HepG2 (cell line): ENCODE data around the gene NPC1. TPM values are rescaled to one million over a fixed set of nuclear protein-coding genes. Genes with fewer than 3 reads are reported as not detected.

Experiments
- ARID2 ChIP-seq: sonication (generic); formaldehyde crosslinking; IDR thresholded peaks from 2 replicates; pipeline ENCODE4 v1.8.1; 2022; ENCODE audit warnings: mild to moderate bottlenecking, missing genetic modification reagents, borderline replicate concordance
- ARNTL ChIP-seq: sonication (generic); formaldehyde crosslinking; IDR thresholded peaks from 2 replicates; pipeline ENCODE4 v1.4.0; 2020; ENCODE audit warnings: mild to moderate bottlenecking, missing genetic modification reagents
- HNRNPL ChIP-seq: fragments of 200-400 bp; formaldehyde crosslinking; IDR thresholded peaks from 2 replicates; pipeline ENCODE4 v1.6.1; 2017; ENCODE audit warnings: mild to moderate bottlenecking, low read depth, low read length
- HOXD1 ChIP-seq: sonication (generic); formaldehyde crosslinking; IDR thresholded peaks from 2 replicates; pipeline ENCODE4 v1.5.0; 2020; ENCODE audit warnings: missing genetic modification reagents
- NCOA5 ChIP-seq: sonication (generic); formaldehyde crosslinking; IDR thresholded peaks from 2 replicates; pipeline ENCODE4 v1.4.0; 2020; ENCODE audit warnings: missing genetic modification reagents
- NFE2 ChIP-seq: sonication (generic); formaldehyde crosslinking; IDR thresholded peaks from 2 replicates; pipeline ENCODE4 v1.4.0; 2020; ENCODE audit warnings: missing genetic modification reagents
- PHF21A ChIP-seq: sonication (generic); formaldehyde crosslinking; IDR thresholded peaks from 2 replicates; pipeline ENCODE4 v1.5.0; 2020; ENCODE audit warnings: mild to moderate bottlenecking, missing genetic modification reagents
- RBM22 ChIP-seq: fragments of 200-400 bp; formaldehyde crosslinking; optimal IDR thresholded peaks from 2 replicates; pipeline ENCODE3; 2017; ENCODE audit warnings: mild to moderate bottlenecking, low read length, moderate library complexity
- SIN3A ChIP-seq: IDR thresholded peaks from 2 replicates; pipeline ENCODE4 v1.6.1; 2011; ENCODE audit warnings: low read depth, mild to moderate bottlenecking, control low read depth, low read length, borderline replicate concordance
- SUZ12 ChIP-seq: fragments of 150-350 bp; IDR thresholded peaks from 2 replicates; pipeline ENCODE4 v1.6.1; 2014; ENCODE audit warnings: low read depth, low read length
- TCF7 ChIP-seq: sonication (generic); IDR thresholded peaks from 2 replicates; pipeline ENCODE4 v1.6.1; 2016; ENCODE audit warnings: antibody characterized with exemption, low read depth
- TEF ChIP-seq: sonication (generic); formaldehyde crosslinking; IDR thresholded peaks from 2 replicates; pipeline ENCODE4 v1.5.0; 2020; ENCODE audit warnings: missing genetic modification reagents
- THAP9 ChIP-seq: sonication (generic); formaldehyde crosslinking; IDR thresholded peaks from 2 replicates; pipeline ENCODE4; 2020; ENCODE audit warnings: missing genetic modification reagents, mild to moderate bottlenecking, borderline replicate concordance
- THRA ChIP-seq: sonication (generic); formaldehyde crosslinking; IDR thresholded peaks from 2 replicates; pipeline ENCODE4 v1.4.0; 2020; ENCODE audit warnings: missing genetic modification reagents, borderline replicate concordance
- TMF1 ChIP-seq: sonication (generic); formaldehyde crosslinking; IDR thresholded peaks from 2 replicates; pipeline ENCODE4 v1.8.1; 2022; ENCODE audit warnings: low read depth, missing genetic modification reagents
- ZHX2 ChIP-seq, 2 experiments: sonication (generic) in 1 of 2; formaldehyde crosslinking in 1 of 2; IDR thresholded peaks; 2 replicates each; pipeline versions ENCODE4 v1.6.1 to v1.9.0; 2014 to 2022; ENCODE audit warnings: antibody characterized with exemption in 1 of 2, borderline replicate concordance in 1 of 2, inconsistent platforms in 1 of 2, low read depth in 1 of 2, missing genetic modification reagents in 1 of 2
- ZMYM3 ChIP-seq: sonication (generic); formaldehyde crosslinking; IDR thresholded peaks from 2 replicates; pipeline ENCODE4 v1.5.1; 2020; ENCODE audit warnings: mild to moderate bottlenecking, missing genetic modification reagents
- ZNF121 ChIP-seq: sonication (generic); formaldehyde crosslinking; IDR thresholded peaks from 2 replicates; pipeline ENCODE4 v1.5.0; 2020; ENCODE audit warnings: mild to moderate bottlenecking, missing genetic modification reagents
- ZNF367 ChIP-seq: sonication (generic); formaldehyde crosslinking; IDR thresholded peaks from 2 replicates; pipeline ENCODE4 v1.4.0; 2020; ENCODE audit warnings: missing genetic modification reagents, borderline replicate concordance
- ZNF580 ChIP-seq: IDR thresholded peaks from 2 replicates; pipeline ENCODE4 v1.6.1; 2016; ENCODE audit warnings: low read depth, borderline replicate concordance
- polyA plus RNA-seq, 8 experiments: library from polyadenylated mRNA; depleted of rRNA in 3 of 8; stranded (reverse) in 7 of 8; unstranded in 1 of 8; fragments of >200 nt; fragmentation: Illumina TruSeq in 4 of 8; extraction: Trizol in 4 of 8; gene quantifications; 2 replicates each; pipeline versions ENCODE4 v1.2.1 to v1.2.3, GENCODE V29; 2011 to 2016; ENCODE audit warnings: low read depth in 4 of 8, missing spikeins in 1 of 8, mixed read lengths in 1 of 8; ENCODE audit not compliant: insufficient read depth in 1 of 8
- total RNA-seq, 5 experiments: library from RNA; depleted of rRNA; stranded (reverse); fragments of >200 nt; fragmentation: Illumina TruSeq; extraction: Trizol; gene quantifications; 2 replicates each; pipeline ENCODE4 v1.2.3, GENCODE V29; 2016; ENCODE audit warnings: low read depth in 1 of 5

Gene NPC1
- total and polyA plus RNA-seq, 2 of the 13 experiments (the other 11 are each of a cell fraction or from before 2014, with no cell fraction given), result 46.5 to 114 TPM

- TF ChIP-seq TEF (CRISPR knock-in tag), result no peak
- TF ChIP-seq ARNTL (CRISPR knock-in tag), result no peak
- no peak for TF ChIP-seq THRA (CRISPR knock-in tag)
- TF ChIP-seq THAP9 (CRISPR knock-in tag), result no peak
- no peak for TF ChIP-seq ZMYM3
- no peak for TF ChIP-seq ZNF367
- peak; percentile 44; the same call in 1 of the 2 replicates for TF ChIP-seq ZNF121 (CRISPR knock-in tag)
- no peak for TF ChIP-seq SIN3A
- no peak for TF ChIP-seq RBM22
- TF ChIP-seq NCOA5 (CRISPR knock-in tag), result no peak
- TF ChIP-seq NFE2 (CRISPR knock-in tag), result no peak
- no peak for TF ChIP-seq PHF21A (CRISPR knock-in tag)
- no peak for TF ChIP-seq ZNF580 (CRISPR knock-in tag)
- TF ChIP-seq TCF7, result peak; percentile 80
- no peak for TF ChIP-seq HOXD1 (CRISPR knock-in tag)
- TF ChIP-seq TMF1 (CRISPR knock-in tag), result no peak
- TF ChIP-seq SUZ12, result no peak
- no peak for TF ChIP-seq ZHX2 (IDR thresholded peaks at IDR 0.05; ENCODE audit: low read depth)
- no peak for TF ChIP-seq ZHX2 (CRISPR knock-in tag; IDR thresholded peaks at IDR 0.05; ENCODE audit: borderline replicate concordance)
- no peak for TF ChIP-seq HNRNPL
- no peak for TF ChIP-seq ARID2 (CRISPR knock-in tag)
These were observed 43.2 kb upstream of the NPC1 start (continued) for GRCh38 chr18:23629444-23629946.
